GM19395 (cell line): Measurements from ENCODE around the gene CDY2A.
"Not testable (repeated sequence)": the region's sequence is repeated elsewhere in the genome, so short reads cannot be mapped to it uniquely, and the experiment has no call there.

Experiments
- ATAC-seq: cut with Tn5 transposase; IDR thresholded peaks from one replicate; pipeline ENCODE4 v1.9.1; 2021; ENCODE audit warnings: mild to moderate bottlenecking, moderate library complexity; ENCODE audit not compliant: unreplicated experiment

The CDY2A gene

GRCh38 chrY:18025487-18025886, at the start of gene CDY2A:
Gene CDY2A, plus strand, starts transcription at chrY:18025787. Its CDS starts 328 bp downstream, at chrY:18026115.
- not testable (repeated sequence) for ATAC-seq

- ATAC-seq: not testable (repeated sequence)
Measured at GRCh38 chrY:17997586-17997985, 28.0 kb upstream of the CDY2A start.

DNA sequence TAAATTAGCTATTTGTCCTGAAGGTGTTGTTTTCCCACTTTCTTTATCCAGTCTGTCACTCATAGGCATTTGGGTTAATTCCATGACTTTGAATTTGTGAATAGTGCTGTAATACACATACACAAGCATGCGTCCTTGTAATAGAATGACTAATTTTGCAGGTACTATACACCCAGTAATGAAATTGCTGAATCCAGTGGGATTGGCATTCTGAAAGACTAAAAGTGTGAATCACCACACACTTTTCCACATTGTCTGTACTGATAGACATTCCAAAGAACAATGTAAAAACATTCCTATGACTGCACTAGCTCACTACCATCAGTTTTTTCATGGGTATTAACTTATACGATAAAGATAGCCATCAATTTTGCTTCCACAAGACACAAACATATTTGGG, 27.3 kb upstream of the CDY2A start:
- not testable (repeated sequence) for ATAC-seq

DNA sequence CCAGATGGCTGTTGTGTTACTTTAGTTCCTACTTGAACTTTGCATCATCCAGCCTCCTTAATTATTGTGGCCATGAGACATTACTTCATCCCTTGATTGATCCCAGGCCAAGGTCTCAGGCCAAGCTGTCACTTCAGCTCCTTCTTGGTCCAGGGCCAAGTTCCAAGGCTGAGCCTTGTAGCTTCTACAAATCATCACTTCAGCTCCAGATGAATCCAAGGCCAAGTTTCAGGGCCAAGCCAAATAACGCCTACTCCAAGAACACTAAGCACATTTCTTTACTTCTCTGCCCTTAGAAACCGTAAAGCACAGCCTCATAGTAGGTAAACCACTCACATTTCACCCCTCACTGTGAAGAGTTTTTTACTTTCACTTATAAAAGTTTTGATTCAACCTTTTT, 1.7 kb upstream of the CDY2A start:
- ATAC-seq: not testable (repeated sequence)

DNA sequence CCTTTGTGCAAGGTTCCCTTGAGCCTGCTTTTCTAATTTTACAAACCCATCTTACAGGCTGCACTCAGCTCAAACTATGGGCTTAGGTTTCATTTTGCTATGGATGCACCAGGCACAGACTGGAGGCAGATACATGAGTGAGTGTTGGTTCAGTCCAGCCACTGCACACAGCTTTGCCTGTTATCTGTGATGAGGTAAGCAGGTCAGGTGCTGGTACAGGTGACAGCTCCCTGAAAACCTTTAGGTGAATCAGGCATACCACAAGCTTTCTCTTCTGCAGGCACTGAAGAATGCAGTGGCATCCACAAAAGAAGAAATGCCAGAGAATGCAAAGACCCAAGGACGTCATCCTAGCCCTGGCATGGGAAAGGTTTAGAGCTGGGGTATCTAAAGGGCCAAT, 3.3 kb downstream of the CDY2A start:
- ATAC-seq: not testable (repeated sequence)

DNA sequence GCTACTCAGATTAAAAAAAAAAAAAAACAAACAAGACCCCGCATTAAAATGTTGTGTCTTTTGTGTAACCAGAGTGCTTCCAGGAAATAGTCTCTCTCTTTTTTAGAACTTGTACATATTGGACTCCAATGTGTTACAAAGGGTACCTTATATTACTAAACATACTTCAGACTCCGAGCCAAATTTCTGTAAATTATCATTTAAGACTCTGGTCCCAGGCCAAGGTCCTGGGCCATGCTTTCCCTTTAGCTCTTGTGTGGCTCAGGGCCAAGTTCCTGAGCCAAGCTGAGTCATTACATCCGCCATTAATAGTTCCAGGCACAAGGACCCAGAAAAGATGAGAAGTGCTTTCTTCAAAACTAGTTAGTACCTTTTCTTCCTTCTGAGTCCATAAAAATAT, 4.6 kb downstream of the CDY2A start:
- not testable (repeated sequence) for ATAC-seq

GRCh38 chrY:18034100-18034814, 8.7 kb downstream of the CDY2A start:
- not testable (repeated sequence) for ATAC-seq

DNA sequence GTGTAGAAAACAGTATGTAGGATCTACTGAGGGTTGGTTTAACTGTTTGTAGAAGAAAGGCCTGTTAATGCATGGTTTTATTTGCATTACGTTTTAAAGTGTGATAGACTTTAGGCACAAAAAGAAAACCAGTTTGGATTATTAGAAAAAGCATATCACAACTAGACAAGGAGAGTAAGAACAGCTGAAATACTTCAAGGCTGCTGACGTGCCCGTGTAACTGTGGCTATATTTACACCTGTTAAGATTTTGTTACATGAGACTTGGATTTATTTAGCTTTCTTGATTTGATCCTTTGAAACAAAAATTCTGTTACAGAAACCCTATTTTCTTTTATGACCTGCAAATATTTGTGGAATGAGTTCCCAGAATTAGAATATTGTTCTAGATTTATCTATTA, 9.3 kb downstream of the CDY2A start:
- ATAC-seq: not testable (repeated sequence)

DNA sequence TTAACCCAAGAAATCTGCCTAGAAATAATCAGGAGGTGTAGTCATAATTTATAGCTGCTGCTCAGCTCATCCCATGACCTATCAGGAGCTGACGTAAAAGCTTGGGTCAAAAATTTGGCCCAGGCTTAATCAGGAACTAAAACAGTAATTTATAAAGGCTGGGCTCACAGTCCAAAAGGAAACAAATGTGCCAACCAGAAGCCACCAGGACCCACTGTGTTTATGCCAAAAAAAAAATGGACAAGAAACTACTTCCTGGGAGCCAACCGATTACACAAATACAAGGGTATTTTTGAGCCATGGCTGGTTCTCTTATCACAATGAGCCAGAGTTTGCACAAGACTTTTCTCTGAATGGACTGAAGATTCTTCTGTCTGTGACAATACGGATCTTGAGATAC, 19.4 kb downstream of the CDY2A start:
- ATAC-seq: not testable (repeated sequence)

GRCh38 chrY:18048149-18049040, 22.8 kb downstream of the CDY2A start:
- ATAC-seq: not testable (repeated sequence)

- ATAC-seq: not testable (repeated sequence)
Measured at GRCh38 chrY:18049061-18049460, 23.5 kb downstream of the CDY2A start.

- ATAC-seq: not testable (repeated sequence)
Measured at GRCh38 chrY:18056473-18056872, 30.9 kb downstream of the CDY2A start.

DNA sequence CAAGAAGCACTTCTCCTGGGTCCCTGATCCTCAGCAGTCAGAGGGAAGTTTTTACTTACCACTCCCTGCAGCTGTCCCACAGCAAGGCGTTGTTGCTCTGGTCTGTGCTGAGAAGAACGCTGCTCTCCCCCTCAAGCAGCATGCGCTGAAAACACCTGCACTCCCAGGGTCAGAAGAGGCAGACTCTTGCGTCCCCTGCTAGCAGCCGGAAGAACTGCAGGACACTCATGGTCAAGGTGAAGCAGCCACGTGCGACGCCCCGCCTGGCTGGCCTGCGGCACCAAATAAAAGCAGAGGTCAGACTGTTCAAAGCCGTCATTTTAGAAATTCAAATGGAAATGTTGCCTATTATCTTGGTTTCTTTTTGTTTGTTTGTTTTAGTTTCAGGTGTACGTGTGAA, 47.9 kb downstream of the CDY2A start:
- ATAC-seq: not testable (repeated sequence)
